HEK293 (cell line): ENCODE measurements around the gene RASL10B.

ENCODE experiments used
- AEBP2 ChIP-seq: fragments of 450-650 bp; formaldehyde crosslinking; IDR thresholded peaks from 2 replicates; pipeline ENCODE4 v1.5.1; 2016; ENCODE audit warnings: missing biosample characterization, missing genetic modification characterization, borderline replicate concordance
- BCL6B ChIP-seq: fragments of 450-650 bp; formaldehyde crosslinking; IDR thresholded peaks from 2 replicates; pipeline ENCODE4 v1.5.1; 2017; ENCODE audit warnings: missing biosample characterization, missing genetic modification characterization
- GFI1B ChIP-seq: fragments of 450-650 bp; formaldehyde crosslinking; IDR thresholded peaks from 2 replicates; pipeline ENCODE4 v1.5.1; 2016; ENCODE audit warnings: missing biosample characterization, missing genetic modification characterization
- GLIS1 ChIP-seq: fragments of 450-650 bp; formaldehyde crosslinking; IDR thresholded peaks from 2 replicates; pipeline ENCODE4 v1.5.1; 2016; ENCODE audit warnings: missing biosample characterization, missing genetic modification characterization
- HOXD13 ChIP-seq: sonication (generic); formaldehyde crosslinking; IDR thresholded peaks from 2 replicates; pipeline ENCODE4 v1.8.0; 2022; ENCODE audit warnings: missing genetic modification reagents, borderline replicate concordance
- KLF17 ChIP-seq: fragments of 450-650 bp; formaldehyde crosslinking; IDR thresholded peaks from 2 replicates; pipeline ENCODE4 v1.5.1; 2016; ENCODE audit warnings: missing biosample characterization, missing genetic modification characterization
- MEIS1 ChIP-seq: sonication (generic); formaldehyde crosslinking; IDR thresholded peaks from 2 replicates; pipeline ENCODE4 v1.8.1; 2022; ENCODE audit warnings: missing genetic modification reagents, mild to moderate bottlenecking, borderline replicate concordance
- PRDM1 ChIP-seq: fragments of 450-650 bp; formaldehyde crosslinking; IDR thresholded peaks from 2 replicates; pipeline ENCODE4; 2016; ENCODE audit warnings: missing biosample characterization, missing genetic modification characterization
- SP3 ChIP-seq: fragments of 450-650 bp; formaldehyde crosslinking; IDR thresholded peaks from 2 replicates; pipeline ENCODE4 v1.5.1; 2016; ENCODE audit warnings: missing biosample characterization, missing genetic modification characterization
- ZFP3 ChIP-seq: fragments of 450-650 bp; formaldehyde crosslinking; IDR thresholded peaks from 2 replicates; pipeline ENCODE4 v1.5.1; 2016; ENCODE audit warnings: low read depth, missing biosample characterization, missing genetic modification characterization
- ZNF155 ChIP-seq: fragments of 450-650 bp; formaldehyde crosslinking; IDR thresholded peaks from 2 replicates; pipeline ENCODE4 v1.5.1; 2016; ENCODE audit warnings: missing biosample characterization, missing genetic modification characterization
- ZNF169 ChIP-seq: fragments of 450-650 bp; formaldehyde crosslinking; IDR thresholded peaks from 2 replicates; pipeline ENCODE4 v1.5.1; 2016; ENCODE audit warnings: missing biosample characterization, missing genetic modification characterization
- ZNF211 ChIP-seq: fragments of 450-650 bp; formaldehyde crosslinking; IDR thresholded peaks from 2 replicates; pipeline ENCODE4 v1.5.1; 2016; ENCODE audit warnings: low read depth, missing biosample characterization, missing genetic modification characterization
- ZNF214 ChIP-seq: fragments of 450-650 bp; formaldehyde crosslinking; IDR thresholded peaks from 2 replicates; pipeline ENCODE4 v1.5.1; 2017; ENCODE audit warnings: missing biosample characterization, mild to moderate bottlenecking, missing genetic modification characterization, borderline replicate concordance
- ZNF221 ChIP-seq: fragments of 450-650 bp; formaldehyde crosslinking; IDR thresholded peaks from 2 replicates; pipeline ENCODE4 v1.5.1; 2017; ENCODE audit warnings: missing biosample characterization, missing genetic modification characterization, borderline replicate concordance
- ZNF362 ChIP-seq: fragments of 450-650 bp; formaldehyde crosslinking; IDR thresholded peaks from 2 replicates; pipeline ENCODE4 v1.5.1; 2016; ENCODE audit warnings: missing biosample characterization, missing genetic modification characterization
- ZNF391 ChIP-seq: fragments of 450-650 bp; formaldehyde crosslinking; IDR thresholded peaks from 2 replicates; pipeline ENCODE4 v1.5.1; 2016; ENCODE audit warnings: low read depth, missing biosample characterization, missing genetic modification characterization, borderline replicate concordance
- ZNF398 ChIP-seq: fragments of 450-650 bp; formaldehyde crosslinking; IDR thresholded peaks from 2 replicates; pipeline ENCODE4 v1.5.1; 2017; ENCODE audit warnings: missing biosample characterization, missing genetic modification characterization
- ZNF416 ChIP-seq: fragments of 450-650 bp; formaldehyde crosslinking; IDR thresholded peaks from 2 replicates; pipeline ENCODE4 v1.5.1; 2016; ENCODE audit warnings: missing biosample characterization, missing genetic modification characterization
- ZNF423 ChIP-seq: fragments of 450-650 bp; formaldehyde crosslinking; IDR thresholded peaks from 2 replicates; pipeline ENCODE4 v1.5.1; 2016; ENCODE audit warnings: missing biosample characterization, missing genetic modification characterization
- ZNF426 ChIP-seq: fragments of 450-650 bp; formaldehyde crosslinking; IDR thresholded peaks from 2 replicates; pipeline ENCODE4 v1.5.1; 2017; ENCODE audit warnings: missing biosample characterization, missing genetic modification characterization, mild to moderate bottlenecking, inconsistent platforms, moderate library complexity
- ZNF530 ChIP-seq: fragments of 450-650 bp; formaldehyde crosslinking; IDR thresholded peaks from 2 replicates; pipeline ENCODE4 v1.5.1; 2016; ENCODE audit warnings: low read depth, missing biosample characterization, missing genetic modification characterization
- ZNF558 ChIP-seq: fragments of 450-650 bp; formaldehyde crosslinking; IDR thresholded peaks from 2 replicates; pipeline ENCODE4 v1.5.1; 2016; ENCODE audit warnings: missing biosample characterization, missing genetic modification characterization
- ZNF747 ChIP-seq: fragments of 450-650 bp; formaldehyde crosslinking; IDR thresholded peaks from 2 replicates; pipeline ENCODE4 v1.5.1; 2016; ENCODE audit warnings: missing biosample characterization, missing genetic modification characterization
- ZNF843 ChIP-seq: fragments of 450-650 bp; formaldehyde crosslinking; IDR thresholded peaks from 2 replicates; pipeline ENCODE4 v1.5.1; 2016; ENCODE audit warnings: missing biosample characterization, missing genetic modification characterization
- TF ChIP-seq, protein P1 (sequence below): fragments of 450-650 bp; formaldehyde crosslinking; conservative IDR thresholded peaks from 2 replicates; pipeline ENCODE4 v1.5.1; 2016; ENCODE audit warnings: low read depth, missing biosample characterization, missing genetic modification characterization
- TF ChIP-seq, protein P2 (sequence below): fragments of 450-650 bp; IDR thresholded peaks from 2 replicates; pipeline ENCODE4 v1.5.1; 2018; ENCODE audit warnings: missing biosample characterization, mild to moderate bottlenecking, missing genetic modification characterization

Gene RASL10B

GRCh38 chr17:35764123-35764991, 32.9 kb downstream of the RASL10B start (continued):
- TF ChIP-seq GLIS1 (tag by site-specific recombination) (peak; percentile 89), ZNF747 (tag by site-specific recombination) (no peak), MEIS1 (CRISPR knock-in tag) (no peak), ZNF221 (tag by site-specific recombination) (no peak), AEBP2 (tag by site-specific recombination) (no peak), ZNF558 (tag by site-specific recombination) (no peak), ZNF214 (no peak), ZNF211 (tag by site-specific recombination) (no peak), BCL6B (tag by site-specific recombination) (no peak), ZNF169 (no peak), ZNF398 (tag by site-specific recombination) (peak; percentile 85), ZNF416 (tag by site-specific recombination) (no peak), ZNF362 (no peak), ZNF843 (tag by site-specific recombination) (no peak), ZFP3 (tag by site-specific recombination) (peak; percentile 95), KLF17 (tag by site-specific recombination) (peak; percentile 76), ZNF426 (tag by site-specific recombination) (no peak; the same call in 1 of the 2 replicates), ZNF423 (tag by site-specific recombination) (peak; percentile 45), HOXD13 (CRISPR knock-in tag) (no peak), ZNF391 (tag by site-specific recombination) (no peak; the same call in 1 of the 2 replicates), ZNF530 (no peak), ZNF155 (no peak), GFI1B (no peak), PRDM1 (tag by site-specific recombination) (no peak), SP3 (tag by site-specific recombination) (peak; percentile 54)
- TF ChIP-seq, protein P1, sequence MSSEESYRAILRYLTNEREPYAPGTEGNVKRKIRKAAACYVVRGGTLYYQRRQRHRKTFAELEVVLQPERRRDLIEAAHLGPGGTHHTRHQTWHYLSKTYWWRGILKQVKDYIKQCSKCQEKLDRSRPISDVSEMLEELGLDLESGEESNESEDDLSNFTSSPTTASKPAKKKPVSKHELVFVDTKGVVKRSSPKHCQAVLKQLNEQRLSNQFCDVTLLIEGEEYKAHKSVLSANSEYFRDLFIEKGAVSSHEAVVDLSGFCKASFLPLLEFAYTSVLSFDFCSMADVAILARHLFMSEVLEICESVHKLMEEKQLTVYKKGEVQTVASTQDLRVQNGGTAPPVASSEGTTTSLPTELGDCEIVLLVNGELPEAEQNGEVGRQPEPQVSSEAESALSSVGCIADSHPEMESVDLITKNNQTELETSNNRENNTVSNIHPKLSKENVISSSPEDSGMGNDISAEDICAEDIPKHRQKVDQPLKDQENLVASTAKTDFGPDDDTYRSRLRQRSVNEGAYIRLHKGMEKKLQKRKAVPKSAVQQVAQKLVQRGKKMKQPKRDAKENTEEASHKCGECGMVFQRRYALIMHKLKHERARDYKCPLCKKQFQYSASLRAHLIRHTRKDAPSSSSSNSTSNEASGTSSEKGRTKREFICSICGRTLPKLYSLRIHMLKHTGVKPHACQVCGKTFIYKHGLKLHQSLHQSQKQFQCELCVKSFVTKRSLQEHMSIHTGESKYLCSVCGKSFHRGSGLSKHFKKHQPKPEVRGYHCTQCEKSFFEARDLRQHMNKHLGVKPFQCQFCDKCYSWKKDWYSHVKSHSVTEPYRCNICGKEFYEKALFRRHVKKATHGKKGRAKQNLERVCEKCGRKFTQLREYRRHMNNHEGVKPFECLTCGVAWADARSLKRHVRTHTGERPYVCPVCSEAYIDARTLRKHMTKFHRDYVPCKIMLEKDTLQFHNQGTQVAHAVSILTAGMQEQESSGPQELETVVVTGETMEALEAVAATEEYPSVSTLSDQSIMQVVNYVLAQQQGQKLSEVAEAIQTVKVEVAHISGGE (tag by site-specific recombination), result 0 out of 2 replicates have a peak, but pooled peaks have one; percentile 17
- TF ChIP-seq, protein P2, sequence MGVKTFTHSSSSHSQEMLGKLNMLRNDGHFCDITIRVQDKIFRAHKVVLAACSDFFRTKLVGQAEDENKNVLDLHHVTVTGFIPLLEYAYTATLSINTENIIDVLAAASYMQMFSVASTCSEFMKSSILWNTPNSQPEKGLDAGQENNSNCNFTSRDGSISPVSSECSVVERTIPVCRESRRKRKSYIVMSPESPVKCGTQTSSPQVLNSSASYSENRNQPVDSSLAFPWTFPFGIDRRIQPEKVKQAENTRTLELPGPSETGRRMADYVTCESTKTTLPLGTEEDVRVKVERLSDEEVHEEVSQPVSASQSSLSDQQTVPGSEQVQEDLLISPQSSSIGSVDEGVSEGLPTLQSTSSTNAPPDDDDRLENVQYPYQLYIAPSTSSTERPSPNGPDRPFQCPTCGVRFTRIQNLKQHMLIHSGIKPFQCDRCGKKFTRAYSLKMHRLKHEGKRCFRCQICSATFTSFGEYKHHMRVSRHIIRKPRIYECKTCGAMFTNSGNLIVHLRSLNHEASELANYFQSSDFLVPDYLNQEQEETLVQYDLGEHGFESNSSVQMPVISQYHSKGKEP (tag by site-specific recombination), result peak; percentile 66
